Glomerular endothelial cell (primary cell): ENCODE measurements around the gene CEP70. TPM values are rescaled to one million over a fixed set of nuclear protein-coding genes. Genes with fewer than 3 reads are reported as not detected.
"Not testable (repeated sequence)": the region's sequence is repeated elsewhere in the genome, so short reads cannot be mapped to it uniquely, and the experiment has no call there.

Experiments used
- DNase-seq: peaks from one replicate; pipeline ENCODE4 v3.0.0-alpha.2; 2011; ENCODE audit warnings: low read depth, low spot score; ENCODE audit errors: extremely low read depth
- total RNA-seq: library from RNA; depleted of rRNA; stranded (reverse); fragments of >200 nt; gene quantifications from 2 replicates; pipeline ENCODE4 v1.2.3, GENCODE V29; 2015

The CEP70 gene
- total RNA-seq, 1 donor from 2014 or later = 11.8 TPM

- DNase-seq = no peak
Observed at GRCh38 chr3:138593488-138594149, 441 bp downstream of the CEP70 start.

- no peak for DNase-seq
Observed at GRCh38 chr3:138591392-138591791, 2.7 kb downstream of the CEP70 start.

GRCh38 chr3:138588445-138588844 is 5.6 kb downstream of the CEP70 start:
- no peak for DNase-seq

- no peak for DNase-seq
Observed at GRCh38 chr3:138587374-138587773, 6.7 kb downstream of the CEP70 start.

GRCh38 chr3:138578961-138579574 is 15.0 kb downstream of the CEP70 start:
- no peak for DNase-seq

GRCh38 chr3:138578141-138578540 is 15.9 kb downstream of the CEP70 start:
- DNase-seq = no peak

GRCh38 chr3:138573138-138573537 is 20.9 kb downstream of the CEP70 start:
- no peak for DNase-seq

GRCh38 chr3:138569624-138570023 is 24.4 kb downstream of the CEP70 start:
- DNase-seq = not testable (repeated sequence)

GRCh38 chr3:138569090-138569489 is 25.0 kb downstream of the CEP70 start:
- DNase-seq = no peak

GRCh38 chr3:138567403-138567802 is 26.7 kb downstream of the CEP70 start:
- no peak for DNase-seq

- not testable (repeated sequence) for DNase-seq
Observed at GRCh38 chr3:138566293-138566692, 27.8 kb downstream of the CEP70 start.

- not testable (repeated sequence) for DNase-seq
Observed at GRCh38 chr3:138562902-138563301, 31.2 kb downstream of the CEP70 start.

- no peak for DNase-seq
Observed at GRCh38 chr3:138560501-138560900, 33.6 kb downstream of the CEP70 start.

- no peak for DNase-seq
Observed at GRCh38 chr3:138559134-138559533, 34.9 kb downstream of the CEP70 start.

- not testable (repeated sequence) for DNase-seq
Observed at GRCh38 chr3:138554775-138555174, 39.3 kb downstream of the CEP70 start.

- not testable (repeated sequence) for DNase-seq
Observed at GRCh38 chr3:138550958-138551357, 43.1 kb downstream of the CEP70 start.

GRCh38 chr3:138549179-138549977 is 44.7 kb downstream of the CEP70 start:
- no peak for DNase-seq

GRCh38 chr3:138547342-138547975 is 46.6 kb downstream of the CEP70 start:
- no peak for DNase-seq

GRCh38 chr3:138544546-138544945 is 49.5 kb downstream of the CEP70 start:
- no peak for DNase-seq

GRCh38 chr3:138542977-138543376 is 51.1 kb downstream of the CEP70 start:
- no peak for DNase-seq

- DNase-seq = no peak
Observed at GRCh38 chr3:138539352-138539751, 54.7 kb downstream of the CEP70 start.
